IMR-90 (cell line): ENCODE data around the gene PRPF8. TPM values are rescaled to one million over a fixed set of nuclear protein-coding genes. Genes with fewer than 3 reads are reported as not detected.

ENCODE experiments used
- ATAC-seq: fragments of 200-7000 bp; cut with Tn5 transposase; 2 replicates; pipeline ENCODE4 v1.9.1; 2020; ENCODE audit warnings: low read depth, mild to moderate bottlenecking, moderate library complexity
- BruUV-seq: library from RNA; stranded (reverse); fragments of 400-500 nt; replicated peaks from 2 replicates; lab custom pipeline; 2021; lab: Mats Ljungman, UMichigan
- CTCF ChIA-PET: fragments of 300-600 bp; formaldehyde crosslinking; extraction: SDS; loops from one replicate; lab custom pipeline; 2021; ENCODE audit warnings: antibody characterized with exemption; lab: Yijun Ruan, JAX
- POLR2A ChIA-PET: fragments of 300-600 bp; sonication (Branson Sonifier 250); formaldehyde crosslinking; loops from one replicate; lab custom pipeline; 2022; ENCODE audit warnings: antibody characterized with exemption; ENCODE audit not compliant: unreplicated experiment; lab: Charles Lee
- DNase-seq: peaks from one replicate; pipeline ENCODE4 v3.0.0; 2013
- H2AFZ ChIP-seq: replicated peaks from 2 replicates; pipeline ENCODE3; 2013; ENCODE audit warnings: low read length, mild to moderate bottlenecking; ENCODE audit not compliant: poor library complexity
- H2AK5ac ChIP-seq: 2 replicates; pipeline ENCODE4 v1.6.1; 2013; ENCODE audit warnings: low read depth, low read length, inconsistent platforms
- H2AK9ac ChIP-seq: replicated peaks from 2 replicates; pipeline ENCODE3; 2013; ENCODE audit warnings: mild to moderate bottlenecking, low read depth, low read length, moderate library complexity; ENCODE audit not compliant: poor library complexity
- H2BK120ac ChIP-seq: 2 replicates; pipeline ENCODE4 v1.6.1; 2013; ENCODE audit warnings: low read depth, low read length, inconsistent platforms
- H2BK15ac ChIP-seq: 3 replicates; pipeline ENCODE4 v1.6.1; 2013; ENCODE audit warnings: low read depth, low read length, inconsistent platforms
- H2BK20ac ChIP-seq: 2 replicates; pipeline ENCODE4 v1.6.1; 2013; ENCODE audit warnings: low read depth, mild to moderate bottlenecking, inconsistent platforms, low read length, moderate library complexity
- H2BK5ac ChIP-seq: 2 replicates; pipeline ENCODE4 v1.6.1; 2013; ENCODE audit warnings: mild to moderate bottlenecking, low read depth, low read length, inconsistent platforms; ENCODE audit not compliant: poor library complexity, severe bottlenecking
- H3K14ac ChIP-seq: replicated peaks from 2 replicates; pipeline ENCODE4 v1.6.1; 2013; ENCODE audit warnings: low read depth, low read length, inconsistent platforms
- H3K18ac ChIP-seq: 2 replicates; pipeline ENCODE4 v1.6.1; 2013; ENCODE audit warnings: low read depth, low read length, control low read depth
- H3K23ac ChIP-seq: 2 replicates; pipeline ENCODE4 v1.6.1; 2013; ENCODE audit warnings: low read depth, low read length, inconsistent platforms
- H3K27ac ChIP-seq: 2 replicates; pipeline ENCODE4 v1.5.1; 2013; ENCODE audit warnings: mild to moderate bottlenecking, control low read depth, low read length; ENCODE audit not compliant: insufficient read depth
- H3K27me3 ChIP-seq: 2 replicates; pipeline ENCODE4 v1.6.1; 2013; ENCODE audit warnings: low read length; ENCODE audit not compliant: control insufficient read depth, insufficient read depth
- H3K36me3 ChIP-seq: 2 replicates; pipeline ENCODE4 v1.6.1; 2013; ENCODE audit warnings: low read length, mixed read lengths; ENCODE audit not compliant: control insufficient read depth, insufficient read depth
- H3K4ac ChIP-seq: 2 replicates; pipeline ENCODE4 v1.6.1; 2013; ENCODE audit warnings: low read depth, low read length, inconsistent platforms
- H3K4me1 ChIP-seq: 2 replicates; pipeline ENCODE4 v1.6.1; 2013; ENCODE audit warnings: low read length, mixed read lengths; ENCODE audit not compliant: control insufficient read depth, insufficient read depth
- H3K4me2 ChIP-seq: 2 replicates; pipeline ENCODE4 v1.6.1; 2013; ENCODE audit warnings: low read depth, mild to moderate bottlenecking, control low read depth, low read length, moderate library complexity
- H3K4me3 ChIP-seq: 2 replicates; pipeline ENCODE4 v1.5.1; 2013; ENCODE audit warnings: low read depth, mild to moderate bottlenecking, control low read depth, low read length, moderate library complexity; ENCODE audit not compliant: insufficient read depth
- H3K56ac ChIP-seq: 2 replicates; pipeline ENCODE4 v1.6.1; 2013; ENCODE audit warnings: low read length, inconsistent platforms; ENCODE audit not compliant: insufficient read depth; ENCODE audit errors: extremely low read depth
- H3K79me1 ChIP-seq, 2 experiments: 2 replicates each; pipeline ENCODE4 v1.6.1; 2013; ENCODE audit warnings: low read length in 2 of 2, inconsistent platforms in 1 of 2, low read depth in 1 of 2
- H3K9ac ChIP-seq: 2 replicates; pipeline ENCODE4 v1.6.1; 2013; ENCODE audit warnings: low read depth, low read length, control low read depth
- H3K9me1 ChIP-seq: 2 replicates; pipeline ENCODE4 v1.6.1; 2013; ENCODE audit warnings: low read length, inconsistent platforms; ENCODE audit not compliant: insufficient read depth
- H3K9me3 ChIP-seq: 2 replicates; pipeline ENCODE4 v1.6.1; 2013; ENCODE audit warnings: low read length; ENCODE audit not compliant: control insufficient read depth, insufficient read depth
- H4K20me1 ChIP-seq: 2 replicates; pipeline ENCODE4 v1.6.1; 2013; ENCODE audit warnings: low read length, inconsistent platforms; ENCODE audit not compliant: insufficient read depth
- H4K5ac ChIP-seq: 2 replicates; pipeline ENCODE4 v1.6.1; 2013; ENCODE audit warnings: mild to moderate bottlenecking, low read depth, low read length, control low read depth
- H4K8ac ChIP-seq, 2 experiments: 2 replicates each; pipeline ENCODE4 v1.6.1; 2013; ENCODE audit warnings: low read depth in 2 of 2, low read length in 2 of 2, control low read depth in 1 of 2, inconsistent platforms in 1 of 2
- H4K91ac ChIP-seq: 2 replicates; pipeline ENCODE4 v1.6.1; 2013; ENCODE audit warnings: low read depth, low read length, inconsistent platforms; ENCODE audit not compliant: insufficient read depth
- BHLHE40 ChIP-seq: fragments of 150-350 bp; IDR thresholded peaks from 2 replicates; pipeline ENCODE4 v1.6.1; 2016; ENCODE audit warnings: mild to moderate bottlenecking, low read depth, low read length
- CEBPB ChIP-seq: IDR thresholded peaks from 2 replicates; pipeline ENCODE4 v1.6.1; 2012; ENCODE audit warnings: low read depth, low read length, improper control_type of control experiment
- CHD1 ChIP-seq: IDR thresholded peaks from 2 replicates; pipeline ENCODE4 v1.6.1; 2012; ENCODE audit warnings: low read depth, low read length, improper control_type of control experiment
- CTCF ChIP-seq: conservative IDR thresholded peaks from 2 replicates; pipeline ENCODE4 v1.5.1; 2012; ENCODE audit warnings: mild to moderate bottlenecking, low read depth, low read length, improper control_type of control experiment
- ELK1 ChIP-seq: fragments of 150-350 bp; IDR thresholded peaks from 2 replicates; pipeline ENCODE4 v1.6.1; 2016; ENCODE audit warnings: low read depth, mild to moderate bottlenecking, low read length, moderate library complexity, borderline replicate concordance
- MAZ ChIP-seq: IDR thresholded peaks from 2 replicates; pipeline ENCODE4 v1.6.1; 2012; ENCODE audit warnings: low read depth, mild to moderate bottlenecking, low read length, improper control_type of control experiment, moderate library complexity, borderline replicate concordance
- MXI1 ChIP-seq: IDR thresholded peaks from 2 replicates; pipeline ENCODE4 v1.6.1; 2012; ENCODE audit warnings: low read depth, mild to moderate bottlenecking, low read length, moderate library complexity, borderline replicate concordance
- NFE2L2 ChIP-seq: fragments of 150-350 bp; IDR thresholded peaks from 2 replicates; pipeline ENCODE4 v1.6.1; 2016; ENCODE audit warnings: low read depth, mild to moderate bottlenecking, low read length
- POLR2A ChIP-seq: IDR thresholded peaks from 2 replicates; pipeline ENCODE4 v1.6.1; 2012; ENCODE audit warnings: mild to moderate bottlenecking, low read depth, low read length
- RAD21 ChIP-seq: IDR thresholded peaks from 2 replicates; pipeline ENCODE4 v1.6.1; 2012; ENCODE audit warnings: low read length, improper control_type of control experiment
- RCOR1 ChIP-seq: IDR thresholded peaks from 2 replicates; pipeline ENCODE4 v1.6.1; 2012; ENCODE audit warnings: mild to moderate bottlenecking, low read length, improper control_type of control experiment; ENCODE audit not compliant: insufficient replicate concordance
- SMC3 ChIP-seq: fragments of 150-350 bp; IDR thresholded peaks from 2 replicates; pipeline ENCODE4 v1.6.1; 2016; ENCODE audit warnings: low read depth, mild to moderate bottlenecking, antibody characterized with exemption, low read length, moderate library complexity
- USF2 ChIP-seq: fragments of 150-350 bp; IDR thresholded peaks from 2 replicates; pipeline ENCODE4 v1.6.1; 2017; ENCODE audit warnings: mild to moderate bottlenecking, antibody characterized with exemption, low read length, low read depth
- WGBS, 2 experiments: methylation state at CpG; one replicate each; pipeline versions ENCODE4 v1.1.5 to v1.1.7; 2013; ENCODE audit warnings: missing lambda C conversion rate in 2 of 2; ENCODE audit not compliant: insufficient read length in 1 of 2; ENCODE audit errors: extremely low coverage in 2 of 2; 5-methylcytosine and 5-hydroxymethylcytosine counted together
- dilution Hi-C: fragments of 300-500 bp; cut with HindIII; formaldehyde crosslinking; loops from one replicate; pipeline ENCODE4 v1.14.3; 2018; ENCODE audit warnings: low sequenced_read_pairs; ENCODE audit not compliant: unreplicated experiment
- in situ Hi-C: fragments of 300-500 bp; cut with MboI; formaldehyde crosslinking; loops from 3 replicates; pipeline ENCODE4 v1.14.3; 2019; ENCODE audit warnings: low sequenced_read_pairs, inconsistent platforms, mixed read lengths
- intact Hi-C: fragments of 100-400 bp; cut with micrococcal nuclease; formaldehyde crosslinking; loops from 2 replicates; pipeline ENCODE4 v1.10.0; 2022
- polyA plus RNA-seq, 3 experiments: library from polyadenylated mRNA; depleted of rRNA; stranded (reverse); fragments of >200 nt; gene quantifications; 2 replicates each; pipeline ENCODE4 v1.2.3, GENCODE V29; 2012; ENCODE audit warnings: low replicate concordance in 1 of 3
- total RNA-seq: library from RNA; depleted of rRNA; stranded (reverse); fragments of >200 nt; gene quantifications from 2 replicates; pipeline ENCODE4 v1.2.3, GENCODE V29; 2012

Gene PRPF8
- total and polyA plus RNA-seq, 2 of the 4 experiments (the other 2 are of a cell fraction) = 141 to 160 TPM

- Histone ChIP-seq H3K4ac (peak overlapping the region; percentile 44), H2BK20ac (no peak overlapping the region), H3K79me1 (no peaks in the 10 kb centered on the region), H3K9ac (peak overlapping the region; percentile 75), H2BK15ac (peak overlapping the region; percentile 41; the same call in 1 of the 3 replicates), H2AK9ac (peak overlapping the region; percentile 76), H3K27ac (peak overlapping the region; percentile 64), H2BK5ac (peak overlapping the region; percentile 20), H3K4me3 (peak overlapping the region; percentile 71), H4K91ac (peak overlapping the region; percentile 47), H2BK120ac (peak overlapping the region; percentile 8; the same call in 1 of the 2 replicates), H2AK5ac (peak overlapping the region; percentile 51), H3K18ac (peak overlapping the region; percentile 7; the same call in 1 of the 2 replicates), H4K5ac (peak overlapping the region; percentile 65), H3K56ac (no peak overlapping the region), H3K9me3 (no peaks in the 10 kb centered on the region), H4K8ac (peak overlapping the region; percentile 70 to 87; a peak in 3 of 4 replicates), H2AFZ (peak overlapping the region; percentile 96), H3K23ac (peak overlapping the region; percentile 9), H3K14ac (peak overlapping the region; percentile 33; the same call in 1 of the 2 replicates), H3K4me2 (peak overlapping the region; percentile 98), H4K20me1 (no peaks in the 10 kb centered on the region), H3K4me1 (peaks cover 5% of the 10 kb centered on the region), H3K27me3 (peaks cover 11% of the 10 kb centered on the region; the same call in 1 of the 2 replicates), H3K36me3 (no peaks in the 10 kb centered on the region), H3K9me1 (no peaks in the 10 kb centered on the region)
- ATAC-seq = no peak
- intact Hi-C loops = loop anchor here (1.0 to 5.0 kb wide), 2 partner anchors 37 to 55 kb away; no protein-coding TSS in a partner anchor
- dilution Hi-C loops = no loop called here
- peak; percentile 33 for TF ChIP-seq SMC3
- TF ChIP-seq CTCF = peak; percentile 52
- no peak; the same call in 1 of the 2 replicates for TF ChIP-seq MAZ
- no peak for TF ChIP-seq ELK1
- TF ChIP-seq RAD21 = peak; percentile 51
- no peak for TF ChIP-seq POLR2A
- no peak for TF ChIP-seq CHD1
- no peak for TF ChIP-seq CEBPB
- no peak for TF ChIP-seq NFE2L2
- TF ChIP-seq RCOR1 = no peak
- TF ChIP-seq BHLHE40 = no peak
- no peak for TF ChIP-seq USF2
- no peak for TF ChIP-seq MXI1
- WGBS, 2 experiments = 6% methylated on average over 25 of the region's 45 CpGs; no CpG with 5 or more reads in 1 of the 2 experiments
- POLR2A ChIA-PET = interaction anchor here (0.6 kb wide), 1 partner anchor 370 kb away, joined by 4 read pairs; no protein-coding TSS in a partner anchor
- DNase-seq = peak; percentile 33
- in situ Hi-C loops = no loop called here
- CTCF ChIA-PET = interaction anchor here (0.6 to 3.2 kb wide), 5 partner anchors 9 to 153 kb away, joined by 3 to 23 read pairs (median 3); partner anchors contain the start of gene RILP
- no TSS peak for BruUV-seq
Measured at GRCh38 chr17:1629504-1630310, 55.0 kb downstream of the PRPF8 start.
